HG03460 (cell line): Measurements from ENCODE around the gene CACNA1C.

Experiments
- ATAC-seq: cut with Tn5 transposase; IDR thresholded peaks from one replicate; pipeline ENCODE4 v1.9.1; 2021; ENCODE audit not compliant: unreplicated experiment

CACNA1C gene

GRCh38 chr12:2351161-2351560 is 298.4 kb downstream of the CACNA1C start:
- no peak for ATAC-seq

- no peak for ATAC-seq
Observed at GRCh38 chr12:2352203-2352602, 299.4 kb downstream of the CACNA1C start.

GRCh38 chr12:2353281-2353680 is 300.5 kb downstream of the CACNA1C start:
- no peak for ATAC-seq

GRCh38 chr12:2353691-2354090 is 300.9 kb downstream of the CACNA1C start:
- ATAC-seq = no peak

- ATAC-seq = no peak
Observed at GRCh38 chr12:2354151-2354991, 301.6 kb downstream of the CACNA1C start.

DNA sequence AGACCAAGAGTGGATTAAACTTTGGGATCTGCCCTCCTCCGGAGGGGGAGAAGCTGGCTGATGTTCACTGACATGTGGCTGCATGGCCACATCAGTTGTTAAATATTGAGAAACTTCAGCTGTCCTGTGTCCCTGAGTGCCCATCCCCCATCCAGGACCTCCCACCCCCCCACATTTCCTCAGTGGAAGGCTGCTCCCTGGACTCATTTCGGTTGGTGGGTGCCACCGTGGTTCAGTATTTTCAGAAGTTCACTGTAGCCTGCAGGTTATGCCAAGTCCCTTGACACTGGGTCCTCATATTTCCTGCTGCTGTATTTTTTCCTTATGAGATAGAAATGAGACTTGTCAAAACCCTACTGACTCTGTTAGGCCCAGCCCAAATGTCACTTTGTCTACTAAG is 302.4 kb downstream of the CACNA1C start:
- ATAC-seq = no peak

GRCh38 chr12:2355604-2356003 is 302.8 kb downstream of the CACNA1C start:
- no peak for ATAC-seq

GRCh38 chr12:2356601-2357125 is 303.9 kb downstream of the CACNA1C start:
- no peak for ATAC-seq

DNA sequence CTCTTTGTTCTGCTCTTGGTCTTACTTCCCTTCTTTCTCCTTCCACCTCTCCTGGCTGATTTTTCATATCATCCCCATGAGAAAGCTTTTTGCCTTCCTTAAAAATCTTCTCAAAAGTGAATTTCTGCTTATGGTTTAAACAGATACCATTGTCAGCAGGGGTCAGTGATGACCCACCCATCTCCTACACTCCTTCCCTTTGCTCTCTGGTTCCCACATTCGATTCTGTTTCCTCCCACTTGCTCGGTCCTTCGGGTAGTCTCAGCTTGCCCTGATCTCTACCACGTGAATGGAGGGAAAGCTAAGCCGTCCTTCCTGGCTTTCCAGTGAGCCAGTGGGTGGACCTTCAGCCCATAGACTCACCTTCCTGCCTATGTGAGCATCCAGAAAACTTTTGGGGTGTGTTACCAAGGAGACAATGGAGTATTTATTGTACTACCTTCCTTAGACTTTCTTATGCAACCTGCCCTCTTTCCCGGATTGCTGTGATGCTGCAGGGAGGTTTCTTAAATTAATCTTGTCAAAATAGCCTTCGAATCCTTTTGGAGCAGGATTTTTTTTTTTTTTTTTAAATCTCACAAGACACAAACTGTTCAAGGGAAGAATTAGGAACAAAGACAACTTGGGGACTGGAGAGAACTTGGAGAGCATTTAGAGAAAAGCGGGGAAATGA is 306.3 kb downstream of the CACNA1C start:
- ATAC-seq = no peak

DNA sequence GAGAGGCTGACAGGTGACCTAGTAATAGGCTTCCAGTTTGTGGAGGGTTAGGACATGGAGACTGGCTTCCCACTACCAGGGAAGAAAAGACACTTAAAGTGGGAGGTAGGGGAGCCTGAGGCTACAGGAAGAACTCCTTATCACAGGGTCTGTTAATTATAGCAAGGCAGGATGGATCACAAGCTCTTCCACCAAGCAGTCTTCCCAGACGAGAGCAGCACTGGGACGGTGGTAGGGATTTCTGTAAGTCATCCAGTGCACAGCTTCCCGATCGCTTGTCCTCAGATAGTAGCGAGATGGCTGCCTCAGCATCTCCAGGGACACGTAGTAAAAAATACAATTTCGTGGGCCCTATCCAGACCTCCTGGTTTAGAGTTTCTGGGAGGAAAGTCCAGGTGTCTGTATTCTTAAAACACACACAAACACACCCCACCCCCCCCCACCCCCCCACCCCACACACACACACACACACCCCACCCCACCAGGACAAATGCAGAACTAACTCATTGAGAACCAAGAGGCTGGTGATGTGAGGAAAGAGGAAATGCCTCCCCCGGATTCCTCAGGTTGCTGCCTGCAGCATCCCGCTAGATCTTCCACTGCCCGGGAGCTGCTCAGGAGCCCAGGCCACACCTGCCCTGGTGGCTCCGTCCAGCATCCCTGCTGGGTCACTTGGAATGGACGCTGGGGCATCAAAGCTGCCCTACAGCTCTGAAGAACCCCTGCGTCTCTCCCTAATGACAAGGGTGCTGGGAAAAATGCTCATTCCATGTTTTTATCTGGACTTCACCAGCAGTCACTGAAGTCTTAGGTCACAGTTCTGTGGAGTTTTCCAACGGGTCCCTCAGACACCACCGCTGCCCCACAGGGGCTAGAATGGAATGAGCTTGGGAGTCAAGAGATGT is 307.2 kb downstream of the CACNA1C start:
- no peak for ATAC-seq

DNA sequence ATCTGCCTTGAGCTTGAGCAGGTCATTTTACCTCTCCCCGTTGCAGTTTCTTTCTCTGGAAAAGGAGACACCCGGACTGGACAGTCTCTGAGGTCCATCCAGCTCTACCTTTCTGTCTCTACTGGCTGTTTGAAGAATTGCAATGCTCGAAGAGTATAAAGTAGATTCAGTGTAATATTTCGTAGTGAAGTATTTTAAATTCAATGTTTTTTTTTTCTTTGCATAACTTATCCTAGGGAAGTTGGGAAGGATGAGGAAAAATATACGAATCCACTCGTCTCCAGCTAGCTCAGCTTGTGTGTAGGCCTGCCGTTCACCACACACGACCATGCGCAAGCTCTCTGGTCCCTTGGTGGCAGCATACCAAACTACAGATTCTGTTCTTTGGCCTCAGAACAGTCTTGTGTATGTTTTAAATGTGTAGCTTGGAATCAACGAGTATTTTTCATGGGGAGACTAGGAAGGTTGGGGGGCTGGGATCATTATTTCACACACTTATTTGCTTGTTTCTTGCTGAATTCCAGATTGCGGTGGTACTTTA is 307.9 kb downstream of the CACNA1C start:
- no peak for ATAC-seq

GRCh38 chr12:2363836-2364609 is 311.2 kb downstream of the CACNA1C start:
- ATAC-seq = no peak

- no peak for ATAC-seq
Observed at GRCh38 chr12:2364631-2365051, 311.9 kb downstream of the CACNA1C start.

DNA sequence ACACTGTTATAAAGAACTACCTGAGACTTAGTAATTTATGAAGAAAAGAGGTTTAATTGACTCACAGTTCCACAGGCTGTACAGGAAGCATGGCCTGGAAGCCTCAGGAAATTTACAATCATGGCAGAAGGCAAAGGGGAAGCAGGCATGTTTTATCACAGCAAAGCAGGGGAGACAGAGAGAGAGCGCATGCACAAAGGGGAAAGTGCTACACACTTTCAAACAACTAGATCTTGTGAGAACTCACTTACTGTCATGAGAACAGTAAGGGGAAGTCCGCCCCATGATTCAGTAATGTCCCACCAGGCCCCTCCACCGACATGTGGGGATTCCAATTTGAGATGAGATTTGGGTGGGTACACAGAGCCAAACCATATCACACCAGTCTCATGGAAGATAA is 313.9 kb downstream of the CACNA1C start:
- no peak for ATAC-seq

GRCh38 chr12:2372178-2372577 is 319.4 kb downstream of the CACNA1C start:
- ATAC-seq = no peak

DNA sequence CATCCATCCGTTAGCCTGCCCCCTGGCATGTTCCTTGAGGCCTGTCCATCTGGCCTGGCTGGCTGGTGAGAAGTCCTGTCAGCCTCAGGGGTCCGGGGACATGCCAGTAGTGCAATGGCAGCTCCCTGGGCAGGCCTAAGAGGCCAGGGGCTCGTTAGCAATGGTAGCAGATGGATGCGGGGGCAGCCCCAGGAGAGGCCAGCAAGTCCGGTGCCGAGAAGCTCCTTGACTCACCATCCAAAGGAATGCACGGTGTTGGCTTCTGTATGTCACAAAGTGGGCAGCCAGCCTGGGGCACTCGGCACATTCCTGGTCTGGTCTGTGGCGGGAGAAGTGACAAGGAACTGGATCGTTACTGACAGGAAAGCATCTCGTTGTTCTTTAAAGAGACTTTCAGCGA is 319.9 kb downstream of the CACNA1C start:
- ATAC-seq = no peak

DNA sequence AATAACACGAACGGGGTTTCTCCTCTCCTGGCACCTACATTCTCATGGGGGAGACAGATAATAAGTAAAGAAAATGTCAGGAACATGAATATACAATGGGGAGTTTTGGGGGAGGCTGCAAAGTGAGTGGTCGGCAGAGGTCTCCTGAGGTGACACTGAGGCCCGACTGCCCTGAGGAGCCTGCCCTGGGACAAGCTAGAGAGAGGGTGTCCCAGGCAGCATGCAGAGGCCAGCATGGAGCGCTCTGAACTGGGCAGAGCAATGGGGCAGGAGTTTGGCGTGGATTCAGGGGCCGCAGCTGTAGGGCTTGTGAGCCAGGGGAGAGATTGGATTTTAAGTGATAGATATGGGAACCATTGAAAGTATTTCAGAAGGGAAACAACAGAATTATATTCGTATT is 320.5 kb downstream of the CACNA1C start:
- no peak for ATAC-seq

DNA sequence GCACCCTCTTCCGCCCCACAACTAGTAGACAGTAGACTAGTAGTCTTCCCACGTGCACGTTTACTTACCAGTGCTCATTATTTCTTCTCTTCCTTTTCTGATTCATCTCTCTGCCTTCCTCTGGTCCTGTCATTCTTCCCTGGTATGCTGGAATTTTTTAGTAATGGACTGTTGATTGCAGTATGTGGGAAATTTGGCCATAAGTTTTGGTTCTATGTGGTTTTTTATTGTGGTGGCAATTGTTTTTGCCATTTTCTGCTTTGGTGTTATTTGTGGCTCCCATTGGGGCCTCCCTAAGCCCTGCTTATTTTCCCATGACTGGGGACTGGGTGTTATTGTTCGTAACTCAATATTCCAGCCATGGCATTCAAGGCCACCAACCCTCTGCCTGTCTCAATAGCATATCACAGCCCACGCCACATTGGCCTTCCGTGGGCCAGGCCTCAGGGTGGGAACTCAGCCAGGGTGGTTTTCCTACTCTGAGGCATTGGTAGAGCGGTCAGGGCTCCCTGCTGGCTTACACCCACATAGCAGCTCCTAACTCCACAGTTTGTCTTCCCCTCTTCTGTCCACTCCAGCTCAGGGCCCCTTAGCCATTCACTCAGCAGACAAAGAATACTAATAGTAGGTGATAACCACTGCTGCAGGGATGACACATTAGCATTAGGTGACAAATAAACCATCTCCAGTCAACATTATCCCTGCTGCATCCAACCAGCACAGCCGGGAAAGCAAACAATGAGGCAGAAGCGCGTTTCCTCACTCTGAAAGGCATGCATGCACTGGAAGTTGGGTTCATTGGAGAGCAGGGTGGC is 321.5 kb downstream of the CACNA1C start:
- ATAC-seq = no peak

DNA sequence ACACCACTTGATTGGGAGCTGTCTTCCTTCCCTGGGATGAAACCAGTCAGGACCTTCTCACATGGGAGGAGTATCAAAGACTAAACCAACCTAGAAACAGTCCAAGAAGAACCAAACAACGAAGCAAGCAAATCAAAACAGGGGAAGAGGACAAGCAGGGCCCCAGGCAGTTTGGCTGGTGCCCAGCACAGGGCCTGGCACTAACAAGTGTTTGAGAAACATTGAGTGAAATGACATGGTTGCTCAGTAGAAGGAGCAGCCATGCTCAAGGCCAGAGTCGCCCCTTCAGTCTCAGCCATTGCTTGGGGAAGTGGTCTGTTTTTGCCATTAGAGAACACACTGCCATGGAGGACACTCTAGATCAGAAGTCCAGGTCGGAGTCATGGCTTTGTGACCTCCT is 323.1 kb downstream of the CACNA1C start:
- no peak for ATAC-seq
